Endothelial cell of umbilical vein (primary cell): ENCODE measurements around the gene PSMD3. TPM values are rescaled to one million over a fixed set of nuclear protein-coding genes. Genes with fewer than 3 reads are reported as not detected.

ENCODE experiments used
- BruUV-seq: library from RNA; stranded (reverse); fragments of 400-500 nt; replicated peaks from 2 replicates; lab custom pipeline; 2021; lab: Mats Ljungman, UMichigan
- CTCF ChIA-PET: fragments of 300-600, 350-600 bp; sonication (Branson Sonifier 250); formaldehyde crosslinking; loops from one replicate; lab custom pipeline; 2021; ENCODE audit warnings: antibody characterized with exemption, inconsistent platforms; lab: Charles Lee
- POLR2A ChIA-PET: fragments of 300-600, 350-600 bp; sonication (Branson Sonifier 250); formaldehyde crosslinking; loops from one replicate; lab custom pipeline; 2021; ENCODE audit warnings: antibody characterized with exemption, inconsistent platforms; lab: Charles Lee
- DNase-seq: peaks from one replicate; pipeline ENCODE4 v3.0.0-alpha.2; 2011; ENCODE audit warnings: low read depth, low spot score
- FAIRE-seq: peaks from 2 replicates; lab custom pipeline; 2011; peaks lifted over from hg19 to GRCh38; lab: Jason Lieb, UNC
- H2AFZ ChIP-seq: 2 replicates; pipeline ENCODE4 v1.6.0; 2012; ENCODE audit warnings: low read depth, low read length, control low read depth, inconsistent platforms
- H3K27ac ChIP-seq: 2 replicates; pipeline ENCODE4 v1.5.1; 2011; ENCODE audit warnings: low read depth, mild to moderate bottlenecking, control low read depth, low read length, moderate library complexity; ENCODE audit not compliant: insufficient read depth
- H3K27me3 ChIP-seq, 2 experiments: 2 replicates each; pipeline versions ENCODE4 v1.6.0 to v1.6.1; 2011; ENCODE audit warnings: low read length in 2 of 2, mixed read lengths in 1 of 2; ENCODE audit not compliant: control insufficient read depth in 2 of 2, insufficient read depth in 2 of 2
- H3K36me3 ChIP-seq, 2 experiments: 2 replicates in 1 of 2; 3 replicates in 1 of 2; pipeline ENCODE4 v1.5.1; 2011; ENCODE audit warnings: low read length in 2 of 2, mild to moderate bottlenecking in 1 of 2, moderate library complexity in 1 of 2; ENCODE audit not compliant: control insufficient read depth in 2 of 2, insufficient read depth in 2 of 2; ENCODE audit errors: extremely low read depth in 1 of 2
- H3K4me1 ChIP-seq: 3 replicates; pipeline ENCODE4 v1.5.1; 2011; ENCODE audit warnings: mild to moderate bottlenecking, low read length; ENCODE audit not compliant: control insufficient read depth, insufficient read depth; ENCODE audit errors: extremely low read depth
- H3K4me2 ChIP-seq: 2 replicates; pipeline ENCODE4 v1.6.1; 2011; ENCODE audit warnings: low read length, control low read depth, mixed read lengths; ENCODE audit not compliant: insufficient read depth
- H3K4me3 ChIP-seq, 3 experiments: fragments of 200-600 bp in 1 of 3; sonication (generic), shearing (Covaris generic) in 1 of 3; replicated peaks in 1 of 3; 2 replicates each; pipeline ENCODE4 v1.5.1; 2011 to 2016; ENCODE audit warnings: control low read depth in 3 of 3, low read length in 3 of 3, mild to moderate bottlenecking in 2 of 3, inconsistent platforms in 1 of 3, low read depth in 1 of 3, moderate library complexity in 1 of 3; ENCODE audit not compliant: insufficient read depth in 1 of 3
- H3K79me2 ChIP-seq: 2 replicates; pipeline ENCODE4 v1.6.0; 2012; ENCODE audit warnings: low read length, inconsistent platforms; ENCODE audit not compliant: control insufficient read depth, insufficient read depth
- H3K9ac ChIP-seq: replicated peaks from 2 replicates; pipeline ENCODE3; 2011; ENCODE audit warnings: low read length, control low read depth; ENCODE audit not compliant: insufficient read depth; ENCODE audit errors: extremely low read depth
- H3K9me1 ChIP-seq: replicated peaks from 3 replicates; pipeline ENCODE4 v1.6.0; 2011; ENCODE audit warnings: mild to moderate bottlenecking, low read length; ENCODE audit not compliant: control insufficient read depth, insufficient read depth; ENCODE audit errors: extremely low read depth
- H3K9me3 ChIP-seq: replicated peaks from 2 replicates; pipeline ENCODE4 v1.5.1; 2012; ENCODE audit warnings: low read length, inconsistent platforms; ENCODE audit not compliant: control insufficient read depth, insufficient read depth
- H4K20me1 ChIP-seq: replicated peaks from 2 replicates; pipeline ENCODE3; 2011; ENCODE audit warnings: mild to moderate bottlenecking, low read length; ENCODE audit not compliant: control insufficient read depth, insufficient read depth; ENCODE audit errors: extremely low read depth
- CTCF ChIP-seq, 2 donors: IDR thresholded peaks; 1 replicate in 1 of 2; 2 replicates in 1 of 2; pipeline ENCODE4 v1.5.1; 2011; ENCODE audit warnings: low read length in 2 of 2, mild to moderate bottlenecking in 2 of 2, moderate library complexity in 2 of 2, control low read depth in 1 of 2, inconsistent platforms in 1 of 2, low read depth in 1 of 2; ENCODE audit not compliant: insufficient read depth in 1 of 2; ENCODE audit errors: extremely low read depth in 1 of 2
- EZH2 ChIP-seq: IDR thresholded peaks from 2 replicates; pipeline ENCODE4 v1.6.1; 2012; ENCODE audit warnings: borderline replicate concordance, low read depth, mild to moderate bottlenecking, moderate library complexity, low read length, inconsistent platforms; ENCODE audit not compliant: severe bottlenecking
- FOS ChIP-seq: IDR thresholded peaks from 2 replicates; pipeline ENCODE4 v1.6.1; 2011; ENCODE audit warnings: mild to moderate bottlenecking, low read length, moderate library complexity, borderline replicate concordance; ENCODE audit not compliant: insufficient read depth
- GATA2 ChIP-seq: IDR thresholded peaks from 2 replicates; pipeline ENCODE4 v1.7.0; 2011; ENCODE audit warnings: low read depth, mild to moderate bottlenecking, moderate library complexity, mixed read lengths, low read length; ENCODE audit not compliant: insufficient read length, insufficient read depth
- MAX ChIP-seq: IDR thresholded peaks from 2 replicates; pipeline ENCODE4 v1.6.1; 2011; ENCODE audit not compliant: insufficient read depth, insufficient read length
- MYC ChIP-seq: IDR thresholded peaks from one replicate; pipeline ENCODE4 v1.6.1; 2011; ENCODE audit warnings: mild to moderate bottlenecking, low read depth, low read length
- POLR2A ChIP-seq: IDR thresholded peaks from 2 replicates; pipeline ENCODE4 v1.6.1; 2012; ENCODE audit warnings: low read depth, mild to moderate bottlenecking, control low read depth, low read length
- POLR2AphosphoS5 ChIP-seq: IDR thresholded peaks from 2 replicates; pipeline ENCODE4 v1.6.1; 2012; ENCODE audit warnings: low read depth, mild to moderate bottlenecking, control low read depth, low read length, moderate library complexity; ENCODE audit not compliant: insufficient read depth
- dilution Hi-C: fragments of 300-500 bp; cut with MboI; formaldehyde crosslinking; loops from one replicate; pipeline ENCODE4 v1.15.0; 2019; ENCODE audit warnings: low sequenced_read_pairs; ENCODE audit not compliant: extremely low pct_ligation_motif_present
- intact Hi-C: fragments of 100-400 bp; cut with micrococcal nuclease; formaldehyde crosslinking; loops from one replicate; pipeline ENCODE4 v1.10.0; 2022
- polyA plus RNA-seq, 4 experiments: library from polyadenylated mRNA; depleted of rRNA in 3 of 4; stranded (reverse) in 3 of 4; unstranded in 1 of 4; fragments of >200 nt; gene quantifications; 2 replicates each; pipeline versions ENCODE4 v1.2.1 to v1.2.3, GENCODE V29; 2011 to 2012; ENCODE audit warnings: missing spikeins in 1 of 4
- total RNA-seq: library from RNA; stranded (reverse); gene quantifications from 2 replicates; pipeline ENCODE4 v1.2.3, GENCODE V29; 2021

PSMD3 gene
- total and polyA plus RNA-seq, 2 donors (not counting 3 experiments of a cell fraction or from before 2014, with no cell fraction given), result 120 to 136 TPM

GRCh38 chr17:40014375-40014980, 33.9 kb downstream of the PSMD3 start:
- peak overlapping the region; percentile 36 for H2AFZ ChIP-seq
- no peaks in the 10 kb centered on the region for H3K36me3 ChIP-seq
- H3K4me1 ChIP-seq, result peaks cover 48% of the 10 kb centered on the region
- peak overlapping the region; percentile 45 for H3K4me2 ChIP-seq
- no peak for TF ChIP-seq GATA2
- no peak for TF ChIP-seq MYC
- TF ChIP-seq EZH2, result no peak
- TF ChIP-seq CTCF (IDR thresholded peaks at IDR 0.05; ENCODE audit: extremely low read depth in 1 of 2, insufficient read depth in 1 of 2, low read depth in 1 of 2, low read length in 2 of 2), result no peak
- peak; percentile 35 for TF ChIP-seq MAX
- peak; percentile 18 for TF ChIP-seq POLR2A
- peak; percentile 45 for TF ChIP-seq POLR2AphosphoS5
- TF ChIP-seq FOS, result peak; percentile 77
- CTCF ChIA-PET, result interaction anchor here (1.2 to 10.7 kb wide), 12 partner anchors 11 to 153 kb away, joined by 3 to 246 read pairs (median 12); partner anchors contain the start of genes MED24 and MSL1
- H3K27me3 ChIP-seq, result no peaks in the 10 kb centered on the region
- peak overlapping the region; percentile 46 for H3K9ac ChIP-seq
- no TSS peak for BruUV-seq
- peak; percentile 94 for FAIRE-seq
- intact Hi-C loops (loop anchor here (1.0 to 10.0 kb wide), 2 partner anchors 205 to 270 kb away; partner anchors contain the start of genes CDC6 and WIPF2), dilution Hi-C loops (no loop called here)
- peaks cover 14% of the 10 kb centered on the region for H3K79me2 ChIP-seq
- peak overlapping the region; percentile 88 for H3K27ac ChIP-seq
- H3K9me1 ChIP-seq, result no peaks in the 10 kb centered on the region
- POLR2A ChIA-PET, result interaction anchor here (0.6 to 1.2 kb wide), 3 partner anchors 12 to 281 kb away, joined by 3 to 6 read pairs (median 5); no protein-coding TSS in a partner anchor
- H3K9me3 ChIP-seq, result no peaks in the 10 kb centered on the region
- DNase-seq, result peak; percentile 71
- no peak overlapping the region for H3K4me3 ChIP-seq
- H4K20me1 ChIP-seq, result no peaks in the 10 kb centered on the region
